Mucosa of rectum (tissue), 2 donors: ENCODE measurements around the gene CDK10.
A peak's percentile ranks its signal among the peaks of the same experiment; 100 is the strongest.

Experiments used
- H3K27ac ChIP-seq, 2 donors: one replicate each; pipeline ENCODE4 v1.7.0; 2013; ENCODE audit warnings: inconsistent platforms in 2 of 2, low read depth in 2 of 2, low read length in 2 of 2
- H3K27me3 ChIP-seq, 2 donors: one replicate each; pipeline ENCODE4 v1.7.0; 2013; ENCODE audit warnings: low read length in 2 of 2; ENCODE audit not compliant: control insufficient read depth in 2 of 2, insufficient read depth in 2 of 2
- H3K36me3 ChIP-seq, 2 donors: one replicate each; pipeline ENCODE4 v1.7.0; 2013; ENCODE audit warnings: low read length in 2 of 2; ENCODE audit not compliant: control insufficient read depth in 2 of 2, insufficient read depth in 2 of 2
- H3K4me1 ChIP-seq, 2 donors: one replicate each; pipeline ENCODE4 v1.7.0; 2013; ENCODE audit warnings: low read length in 2 of 2, mild to moderate bottlenecking in 1 of 2; ENCODE audit not compliant: control insufficient read depth in 2 of 2, insufficient read depth in 2 of 2
- H3K4me3 ChIP-seq, 2 donors: one replicate each; pipeline ENCODE4 v1.7.0; 2013; ENCODE audit warnings: low read length in 2 of 2
- H3K9ac ChIP-seq, 2 donors: one replicate each; pipeline ENCODE4 v1.7.0; 2013; ENCODE audit warnings: low read length in 2 of 2, low read depth in 1 of 2, mild to moderate bottlenecking in 1 of 2
- H3K9me3 ChIP-seq, 2 donors: one replicate each; pipeline ENCODE4 v1.7.0; 2013; ENCODE audit warnings: low read length in 2 of 2; ENCODE audit not compliant: control insufficient read depth in 2 of 2
- donor health status: healthy.
- donor health status: Normal muscosa, but diverticular disease.

CDK10 gene

GRCh38 chr16:89701425-89702406 lies 15.2 kb downstream of the CDK10 start, which contains the start of gene SPATA2L:
SPATA2L (minus strand) TSS chr16:89701705; CDS start chr16:89701232, 473 bp downstream.
- no peaks in the 10 kb centered on the region for H3K9me3 ChIP-seq
- peak within 1 kb of the TSS; percentile 92 to 95 for H3K27ac ChIP-seq
- H3K4me3 ChIP-seq, result peak within 1 kb of the TSS; percentile 74 to 82
- peaks cover 18 to 20% of the 10 kb centered on the region in 2 donors for H3K4me1 ChIP-seq
- H3K27me3 ChIP-seq, result no peaks in the 10 kb centered on the region
- H3K36me3 ChIP-seq, result peaks cover 4 to 8% of the 10 kb centered on the region in 2 donors
- peak within 1 kb of the TSS; percentile 69 to 89 for H3K9ac ChIP-seq

GRCh38 chr16:89704281-89704680 lies 17.8 kb downstream of the CDK10 start:
- H3K27ac ChIP-seq, result no peak overlapping the region
- no peak overlapping the region for H3K4me3 ChIP-seq
- H3K9ac ChIP-seq, result no peak overlapping the region
- H3K27me3 ChIP-seq, result no peaks in the 10 kb centered on the region
- H3K36me3 ChIP-seq, result no peaks in the 10 kb centered on the region
- H3K9me3 ChIP-seq, result no peaks in the 10 kb centered on the region
- H3K4me1 ChIP-seq, result peaks cover 23 to 24% of the 10 kb centered on the region in 2 donors

GRCh38 chr16:89705006-89705405 lies 18.5 kb downstream of the CDK10 start:
- Histone ChIP-seq H3K4me3 (no peak overlapping the region), H3K9ac (no peak overlapping the region), H3K4me1 (peaks cover 19 to 20% of the 10 kb centered on the region in 2 donors), H3K27me3 (no peaks in the 10 kb centered on the region), H3K27ac (no peak overlapping the region), H3K9me3 (no peaks in the 10 kb centered on the region), H3K36me3 (no peaks in the 10 kb centered on the region)

GRCh38 chr16:89706518-89707260 lies 20.2 kb downstream of the CDK10 start:
- no peak overlapping the region for H3K4me3 ChIP-seq
- no peak overlapping the region for H3K27ac ChIP-seq
- no peaks in the 10 kb centered on the region for H3K27me3 ChIP-seq
- H3K9ac ChIP-seq, result no peak overlapping the region
- peaks cover 11 to 14% of the 10 kb centered on the region in 2 donors for H3K4me1 ChIP-seq
- no peaks in the 10 kb centered on the region for H3K36me3 ChIP-seq
- H3K9me3 ChIP-seq, result no peaks in the 10 kb centered on the region

- no peak overlapping the region for H3K4me3 ChIP-seq
- H3K27me3 ChIP-seq, result no peaks in the 10 kb centered on the region
Observed at GRCh38 chr16:89707695-89708094, 21.2 kb downstream of the CDK10 start.

GRCh38 chr16:89708481-89708931 lies 22.0 kb downstream of the CDK10 start:
- Histone ChIP-seq H3K4me1 (peaks cover 7 to 10% of the 10 kb centered on the region in 2 donors), H3K9me3 (no peaks in the 10 kb centered on the region), H3K36me3 (no peaks in the 10 kb centered on the region), H3K4me3 (no peak overlapping the region), H3K27ac (no peak overlapping the region), H3K9ac (peak overlapping the region in 1 of 2 donors; percentile 11), H3K27me3 (no peaks in the 10 kb centered on the region)

More at GRCh38 chr16:89707695-89708094, 21.2 kb downstream of the CDK10 start:
- H3K27ac ChIP-seq, result no peak overlapping the region
- H3K4me1 ChIP-seq, result peaks cover 7 to 10% of the 10 kb centered on the region in 2 donors
- H3K36me3 ChIP-seq, result no peaks in the 10 kb centered on the region
- H3K9ac ChIP-seq, result no peak overlapping the region
- no peaks in the 10 kb centered on the region for H3K9me3 ChIP-seq

- no peak overlapping the region for H3K4me3 ChIP-seq
- H3K9me3 ChIP-seq, result no peaks in the 10 kb centered on the region
- H3K27ac ChIP-seq, result no peak overlapping the region
- peaks cover 7 to 10% of the 10 kb centered on the region in 2 donors for H3K4me1 ChIP-seq
- no peaks in the 10 kb centered on the region for H3K27me3 ChIP-seq
- H3K9ac ChIP-seq, result no peak overlapping the region
- no peaks in the 10 kb centered on the region for H3K36me3 ChIP-seq
Observed at GRCh38 chr16:89709166-89709565, 22.7 kb downstream of the CDK10 start.

GRCh38 chr16:89709716-89710432 lies 23.4 kb downstream of the CDK10 start:
- Histone ChIP-seq H3K36me3 (no peaks in the 10 kb centered on the region), H3K27me3 (no peaks in the 10 kb centered on the region), H3K4me1 (peaks cover 7 to 10% of the 10 kb centered on the region in 2 donors), H3K4me3 (no peak overlapping the region), H3K27ac (no peak overlapping the region), H3K9me3 (no peaks in the 10 kb centered on the region), H3K9ac (no peak overlapping the region)

GRCh38 chr16:89710709-89711564 lies 24.4 kb downstream of the CDK10 start:
- Histone ChIP-seq H3K36me3 (no peaks in the 10 kb centered on the region), H3K9me3 (no peaks in the 10 kb centered on the region), H3K9ac (no peak overlapping the region), H3K27ac (no peak overlapping the region), H3K4me3 (no peak overlapping the region), H3K27me3 (no peaks in the 10 kb centered on the region), H3K4me1 (peaks cover 7 to 9% of the 10 kb centered on the region in 2 donors)
